Prostate gland (tissue), 2 donors: ENCODE data around the gene STYK1.

Source experiments
- CTCF ChIP-seq, 4 experiments: fragments of 200-600 bp in 2 of 4; fragments of 450-650 bp in 2 of 4; sonication (generic) in 2 of 4; IDR thresholded peaks; 1 replicate in 3 of 4; 2 replicates in 1 of 4; pipeline ENCODE4 v1.5.1; 2016 to 2019; ENCODE audit warnings: antibody characterized with exemption in 4 of 4, mild to moderate bottlenecking in 2 of 4, moderate library complexity in 2 of 4
- POLR2A ChIP-seq: fragments of 450-650 bp; IDR thresholded peaks from one replicate; pipeline ENCODE4 v1.6.1; 2016; ENCODE audit warnings: antibody characterized with exemption, mild to moderate bottlenecking

GRCh38 chr12:10624605-10625004, 49.2 kb downstream of the STYK1 start:
- TF ChIP-seq CTCF (IDR thresholded peaks at IDR 0.05) (no peak), POLR2A (no peak)
